Fibroblast of lung (primary cell): ENCODE results near the gene SLC4A8. TPM values are rescaled to one million over a fixed set of nuclear protein-coding genes. Genes with fewer than 3 reads are reported as not detected.
A peak's percentile ranks its signal among the peaks of the same experiment; 100 is the strongest.

ENCODE experiments used
- DNase-seq, 2 donors: peaks; one replicate each; pipeline versions ENCODE4 v3.0.0 to v3.0.0-alpha.2; 2010; ENCODE audit warnings: low read depth in 2 of 2
- H2AFZ ChIP-seq: 2 replicates; pipeline ENCODE4 v1.5.1; 2012; ENCODE audit warnings: low read length, control low read depth, inconsistent platforms
- H3K27ac ChIP-seq: 2 replicates; pipeline ENCODE4 v1.5.1; 2011; ENCODE audit warnings: low read length, control low read depth; ENCODE audit not compliant: insufficient read depth
- H3K27me3 ChIP-seq: 2 replicates; pipeline ENCODE4 v1.5.1; 2011; ENCODE audit warnings: mild to moderate bottlenecking, low read length; ENCODE audit not compliant: control insufficient read depth, insufficient read depth
- H3K36me3 ChIP-seq: 2 replicates; pipeline ENCODE4 v1.5.1; 2011; ENCODE audit warnings: low read length; ENCODE audit not compliant: control insufficient read depth, insufficient read depth
- H3K4me1 ChIP-seq: 2 replicates; pipeline ENCODE4 v1.5.1; 2011; ENCODE audit warnings: low read length; ENCODE audit not compliant: control insufficient read depth, insufficient read depth; ENCODE audit errors: extremely low read depth
- H3K4me2 ChIP-seq: 2 replicates; pipeline ENCODE4 v1.5.1; 2011; ENCODE audit warnings: low read length, control low read depth; ENCODE audit not compliant: insufficient read depth; ENCODE audit errors: extremely low read depth
- H3K4me3 ChIP-seq, 4 experiments: fragments of 200-600 bp in 1 of 4; sonication (generic) in 1 of 4; replicated peaks in 1 of 4; 2 replicates each; pipeline ENCODE4 v1.5.1; 2011 to 2016; ENCODE audit warnings: low read length in 4 of 4, low read depth in 3 of 4, mild to moderate bottlenecking in 3 of 4, control low read depth in 2 of 4, inconsistent platforms in 1 of 4, mixed read lengths in 1 of 4; ENCODE audit not compliant: insufficient read depth in 1 of 4; ENCODE audit errors: control extremely low read depth in 1 of 4
- H3K79me2 ChIP-seq: 2 replicates; pipeline ENCODE4 v1.5.1; 2012; ENCODE audit warnings: mild to moderate bottlenecking, low read length, inconsistent platforms; ENCODE audit not compliant: control insufficient read depth, insufficient read depth
- H3K9ac ChIP-seq: 2 replicates; pipeline ENCODE4 v1.5.1; 2011; ENCODE audit warnings: mild to moderate bottlenecking, low read length, control low read depth; ENCODE audit not compliant: insufficient read depth
- H3K9me3 ChIP-seq: 2 replicates; pipeline ENCODE4 v1.5.1; 2012; ENCODE audit warnings: low read depth, low read length; ENCODE audit not compliant: control insufficient read depth, insufficient read depth
- H4K20me1 ChIP-seq: 2 replicates; pipeline ENCODE4 v1.5.1; 2011; ENCODE audit warnings: low read length; ENCODE audit not compliant: control insufficient read depth, insufficient read depth; ENCODE audit errors: extremely low read depth
- CTCF ChIP-seq, 2 donors: IDR thresholded peaks in 1 of 2; conservative IDR thresholded peaks in 1 of 2; 1 replicate in 1 of 2; 2 replicates in 1 of 2; pipeline ENCODE4 v1.5.1; 2011 to 2012; ENCODE audit warnings: low read length in 2 of 2, control low read depth in 1 of 2, inconsistent platforms in 1 of 2, low read depth in 1 of 2, mild to moderate bottlenecking in 1 of 2
- EZH2 ChIP-seq: IDR thresholded peaks from 2 replicates; pipeline ENCODE4 v1.5.1; 2012; ENCODE audit warnings: low read length, control low read depth, mild to moderate bottlenecking; ENCODE audit errors: missing control alignments
- polyA plus RNA-seq, 2 donors: library from polyadenylated mRNA; depleted of rRNA in 1 of 2; stranded (reverse) in 1 of 2; unstranded in 1 of 2; fragments of >200 nt; gene quantifications; 2 replicates each; pipeline ENCODE4 v1.2.1, GENCODE V29; 2011 to 2012; ENCODE audit warnings: missing spikeins in 1 of 2
- total RNA-seq: library from RNA; depleted of rRNA; stranded (reverse); fragments of >200 nt; gene quantifications from 2 replicates; pipeline ENCODE4 v1.2.1, GENCODE V29; 2014

SLC4A8 gene
- total and polyA plus RNA-seq, 2 donors (not counting 1 experiment from before 2014, with no cell fraction given), result 4.9 to 7.3 TPM

- Histone ChIP-seq H3K36me3 (no peaks in the 10 kb centered on the region), H3K4me3 (no peak overlapping the region), H2AFZ (no peak overlapping the region), H3K79me2 (no peaks in the 10 kb centered on the region), H3K9ac (no peak overlapping the region), H3K4me1 (no peaks in the 10 kb centered on the region), H3K4me2 (no peak overlapping the region), H3K27me3 (no peaks in the 10 kb centered on the region), H3K27ac (no peak overlapping the region), H3K9me3 (no peaks in the 10 kb centered on the region), H4K20me1 (no peaks in the 10 kb centered on the region)
- TF ChIP-seq CTCF (conservative IDR thresholded peaks at IDR 0.05 in 1 of 2, IDR thresholded peaks at IDR 0.05 in 1 of 2; ENCODE audit: low read depth in 1 of 2, low read length in 2 of 2) (peak; percentile 21 to 28), EZH2 (no peak)
- DNase-seq, result peak in 1 of 2 donors; percentile 7
These were observed 5.0 kb upstream of the SLC4A8 start for GRCh38 chr12:51419425-51420193.

GRCh38 chr12:51421266-51421884, 3.3 kb upstream of the SLC4A8 start:
- Histone ChIP-seq H3K4me2 (no peak overlapping the region), H3K79me2 (peaks cover 2% of the 10 kb centered on the region), H3K27me3 (no peaks in the 10 kb centered on the region), H3K4me3 (no peak overlapping the region), H3K4me1 (peaks cover 2% of the 10 kb centered on the region), H3K27ac (no peak overlapping the region), H4K20me1 (no peaks in the 10 kb centered on the region), H3K9me3 (no peaks in the 10 kb centered on the region), H3K36me3 (no peaks in the 10 kb centered on the region), H3K9ac (no peak overlapping the region), H2AFZ (no peak overlapping the region)
- TF ChIP-seq CTCF (conservative IDR thresholded peaks at IDR 0.05 in 1 of 2, IDR thresholded peaks at IDR 0.05 in 1 of 2; ENCODE audit: low read depth in 1 of 2, low read length in 2 of 2), result peak; percentile 60 to 62
- TF ChIP-seq EZH2, result no peak
- DNase-seq, result peak; percentile 53 to 75

GRCh38 chr12:51424094-51424661, 453 bp upstream of the SLC4A8 start:
- no peak overlapping the region for H3K9ac ChIP-seq
- no peaks in the 10 kb centered on the region for H4K20me1 ChIP-seq
- H3K4me2 ChIP-seq, result peak overlapping the region; percentile 75
- H3K4me1 ChIP-seq, result peaks cover 2% of the 10 kb centered on the region
- no peaks in the 10 kb centered on the region for H3K9me3 ChIP-seq
- H3K4me3 ChIP-seq, result peak overlapping the region in 3 of 4 experiments; percentile 38 to 87 (median 73)
- H3K79me2 ChIP-seq, result peaks cover 2% of the 10 kb centered on the region
- no peaks in the 10 kb centered on the region for H3K36me3 ChIP-seq
- TF ChIP-seq EZH2 (no peak), CTCF (conservative IDR thresholded peaks at IDR 0.05 in 1 of 2, IDR thresholded peaks at IDR 0.05 in 1 of 2; ENCODE audit: low read depth in 1 of 2, low read length in 2 of 2) (no peak)
- peak in 1 of 2 donors; percentile 10 for DNase-seq
- H3K27ac ChIP-seq, result no peak overlapping the region
- H3K27me3 ChIP-seq, result no peaks in the 10 kb centered on the region
- peak overlapping the region; percentile 49 for H2AFZ ChIP-seq
